ENCODE data around the gene PCP4L1. TPM values are rescaled to one million over a fixed set of nuclear protein-coding genes. Genes with fewer than 3 reads are reported as not detected.
A peak's percentile ranks its signal among the peaks of the same experiment; 100 is the strongest.

The PCP4L1 gene
- total RNA-seq (10 to 100 TPM in 1 of 7 donors, 1 to 10 TPM in 5, under 1 TPM in 1; 0.69 to 20.2 (median 1.7) TPM), polyA plus RNA-seq (1 to 10 TPM; 2.6 to 9.4 TPM)
- long read RNA-seq, donor 1, partial matches to known transcripts: 0 of 1 reads
- long read RNA-seq, donor 1, other reads (novel, unspliced or antisense): 0 of 1 reads
- long read RNA-seq, donor 2, partial matches to known transcripts: 0 of 1 reads
- long read RNA-seq, donor 2, other reads (novel, unspliced or antisense): 0 of 1 reads
- long read RNA-seq, donor 3: 0 reads

GRCh38 chr1:161258439-161259344, at the start of gene PCP4L1:
Gene PCP4L1, plus strand, starts transcription at chr1:161258745. Its CDS starts 230 bp downstream, at chr1:161258975.
- H3K9me3 ChIP-seq: peaks cover 0 to 3% of the 10 kb centered on the region in 2 donors
- intact Hi-C loops (cut with DNase I): no loop called here
- H3K4me3 ChIP-seq: peak within 1 kb of the TSS; percentile 41
- H3K36me3 ChIP-seq: no peaks in the 10 kb centered on the region
- no peak for TF ChIP-seq POLR2A (IDR thresholded peaks at IDR 0.05)
- TF ChIP-seq CTCF (IDR thresholded peaks at IDR 0.05): no peak
- TF ChIP-seq EP300 (IDR thresholded peaks at IDR 0.05): no peak
- no peaks in the 10 kb centered on the region for H3K27me3 ChIP-seq
- peak; percentile 30 to 65 (median 57) for DNase-seq
- H3K4me1 ChIP-seq (ENCODE audit: insufficient read depth): peaks cover 7% of the 10 kb centered on the region
- no peak within 1 kb of the TSS for H3K27ac ChIP-seq
- 2 to 3% (median 3%) methylated on average over 34 to 62 of the region's 62 CpGs for WGBS, 3 donors

GRCh38 chr1:161209790-161210409, 48.6 kb upstream of the PCP4L1 start:
- TF ChIP-seq POLR2A (IDR thresholded peaks at IDR 0.05) (no peak), CTCF (IDR thresholded peaks at IDR 0.05) (peak; percentile 67 to 94 (median 85))
- Histone ChIP-seq H3K36me3 (no peaks in the 10 kb centered on the region), H3K9me3 (no peaks in the 10 kb centered on the region), H3K27me3 (no peaks in the 10 kb centered on the region), H3K4me1 (ENCODE audit: insufficient read depth) (peaks cover 8% of the 10 kb centered on the region), H3K4me3 (no peak overlapping the region), H3K27ac (peak overlapping the region in 1 of 2 donors; percentile 14)
- intact Hi-C loops (cut with DNase I): no loop called here
- DNase-seq: peak; percentile 72 to 87 (median 80)
- WGBS, 3 donors: 37 to 42% (median 38%) methylated on average over 11 of the region's 11 CpGs

GRCh38 chr1:161214369-161214768, 44.2 kb upstream of the PCP4L1 start:
- WGBS, 3 donors: 88 to 91% (median 89%) methylated on average over 9 of the region's 9 CpGs
- Histone ChIP-seq H3K27ac (no peak overlapping the region), H3K4me3 (no peak overlapping the region), H3K36me3 (no peaks in the 10 kb centered on the region), H3K4me1 (ENCODE audit: insufficient read depth) (no peaks in the 10 kb centered on the region), H3K9me3 (no peaks in the 10 kb centered on the region), H3K27me3 (no peaks in the 10 kb centered on the region)
- TF ChIP-seq EP300 (IDR thresholded peaks at IDR 0.05) (no peak), CTCF (IDR thresholded peaks at IDR 0.05) (no peak), POLR2A (IDR thresholded peaks at IDR 0.05) (no peak)
- intact Hi-C loops (cut with DNase I): no loop called here
- no peak for DNase-seq

GRCh38 chr1:161215076-161215475, 43.5 kb upstream of the PCP4L1 start, which contains the start of gene FCER1G:
Gene FCER1G, plus strand, starts transcription at chr1:161215295. Its CDS starts 27 bp downstream, at chr1:161215322.
- Histone ChIP-seq H3K4me3 (no peak within 1 kb of the TSS), H3K27ac (no peak within 1 kb of the TSS), H3K4me1 (ENCODE audit: insufficient read depth) (no peaks in the 10 kb centered on the region), H3K9me3 (no peaks in the 10 kb centered on the region), H3K36me3 (no peaks in the 10 kb centered on the region), H3K27me3 (no peaks in the 10 kb centered on the region)
- DNase-seq: no peak
- TF ChIP-seq CTCF (IDR thresholded peaks at IDR 0.05) (no peak), EP300 (IDR thresholded peaks at IDR 0.05) (no peak), POLR2A (IDR thresholded peaks at IDR 0.05) (no peak)
- WGBS, 3 donors: 81 to 84% (median 83%) methylated on average over 10 of the region's 10 CpGs
- intact Hi-C loops (cut with DNase I): no loop called here

Data from ovary (tissue), 10 donors.